GM18861 (cell line): ENCODE measurements around the gene PTPRD.
"Not testable (repeated sequence)": the region's sequence is repeated elsewhere in the genome, so short reads cannot be mapped to it uniquely, and the experiment has no call there.

Experiments used
- ATAC-seq: cut with Tn5 transposase; IDR thresholded peaks from one replicate; pipeline ENCODE4 v1.9.1; 2021; ENCODE audit not compliant: unreplicated experiment

The PTPRD gene

DNA sequence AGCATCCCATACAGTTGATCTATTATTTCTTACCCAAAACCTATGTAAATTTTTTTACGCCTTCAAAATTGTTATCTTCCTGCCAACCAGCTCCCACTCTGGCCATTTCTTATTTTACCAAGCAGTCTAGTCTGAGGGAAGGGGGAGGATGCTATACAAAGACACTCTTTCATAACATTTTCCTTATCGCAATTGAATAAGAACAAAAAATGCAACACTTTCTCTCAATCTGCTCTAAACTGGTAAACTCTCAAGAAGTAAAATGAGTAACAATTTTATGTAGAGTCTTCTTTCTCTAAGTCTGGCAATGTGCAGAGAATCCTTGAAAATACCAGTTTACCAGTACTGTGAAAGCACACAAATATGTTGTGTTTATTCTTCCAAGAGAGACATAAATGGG lies 1216.3 kb downstream of the PTPRD start:
- no peak for ATAC-seq

DNA sequence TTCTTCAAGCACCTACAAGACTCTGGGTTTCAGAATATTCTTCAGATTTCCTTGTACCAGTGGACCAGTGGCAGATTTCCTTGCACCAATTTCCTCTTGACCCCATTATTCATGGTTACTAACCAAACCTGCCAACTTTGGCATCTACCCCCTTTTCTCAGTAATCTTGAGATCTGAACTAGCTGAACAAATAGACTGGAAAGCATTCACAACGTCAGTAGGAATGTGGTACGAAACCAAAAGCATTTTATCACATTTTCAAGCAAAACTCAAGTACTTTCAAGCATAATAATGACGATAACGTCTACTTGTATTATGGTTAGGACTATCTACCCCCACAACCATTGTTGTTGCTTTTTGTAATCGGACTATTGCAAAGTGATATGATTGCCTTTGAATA lies 1217.3 kb downstream of the PTPRD start:
- no peak for ATAC-seq

DNA sequence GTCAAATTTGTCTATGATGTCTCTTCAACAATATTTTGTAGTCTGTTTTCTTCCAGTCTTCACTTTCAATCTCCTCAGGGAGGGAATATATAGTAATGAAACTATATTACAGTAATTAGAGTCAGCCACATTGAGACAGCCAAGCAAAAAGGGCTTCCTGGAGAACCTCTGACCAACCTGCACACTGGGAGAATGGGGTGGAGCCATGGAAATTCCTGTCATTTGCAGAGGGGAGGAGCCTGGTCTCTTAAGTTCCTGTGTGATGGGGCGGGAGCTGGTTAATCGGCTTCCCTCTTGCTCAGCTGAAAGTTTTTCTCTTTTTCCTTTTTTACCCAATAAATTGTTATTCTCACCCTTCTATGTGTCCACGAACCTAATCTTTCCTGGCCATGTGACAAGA lies 1220.0 kb downstream of the PTPRD start:
- ATAC-seq: no peak

DNA sequence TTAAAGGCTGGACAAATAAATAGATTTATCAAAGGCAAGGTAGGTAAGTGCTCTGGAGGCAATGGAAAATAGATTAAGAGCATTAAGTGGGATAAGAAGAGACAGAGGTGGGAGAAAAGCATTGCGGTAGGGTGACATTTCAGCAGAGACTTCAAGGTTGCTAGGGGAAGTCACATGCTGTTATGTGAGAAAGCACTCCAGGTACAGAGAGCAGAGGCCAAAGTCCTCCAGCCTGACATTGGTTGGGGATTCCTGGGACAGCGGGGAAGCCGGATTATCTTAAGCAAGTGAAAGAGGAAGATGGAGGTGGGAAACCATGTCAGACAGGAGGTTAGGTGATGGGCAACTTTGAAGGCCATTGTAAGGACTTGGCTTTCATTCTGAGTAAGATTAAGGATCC lies 1222.9 kb downstream of the PTPRD start:
- ATAC-seq: no peak

DNA sequence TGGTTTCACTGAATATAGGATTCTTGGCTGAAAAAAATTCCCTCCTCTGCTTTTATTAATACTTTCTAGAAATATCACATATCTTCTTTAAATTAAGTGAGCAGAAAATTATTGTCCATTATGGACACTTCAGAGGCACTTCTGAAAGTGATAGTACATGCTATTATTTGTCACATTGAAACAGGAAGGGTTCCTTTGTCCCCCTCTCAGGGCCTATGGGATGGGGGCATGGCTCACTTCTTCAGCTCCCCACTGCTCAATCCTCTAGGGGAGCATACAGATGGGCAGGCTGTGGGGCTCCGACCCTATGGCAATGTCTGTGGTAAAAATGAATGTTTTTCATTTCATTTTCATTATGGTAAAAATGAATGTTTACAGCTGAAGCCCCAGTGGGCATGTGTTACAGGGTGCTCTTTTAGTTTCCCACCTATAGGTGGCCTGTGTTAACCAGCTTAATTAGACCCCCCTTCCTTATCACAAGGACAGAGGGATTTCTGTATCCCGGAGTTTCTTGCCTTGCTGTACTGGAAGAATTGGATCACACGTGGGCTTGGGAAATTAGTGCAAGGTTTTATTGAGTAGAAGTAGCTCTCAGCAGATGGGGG lies 1225.2 kb downstream of the PTPRD start:
- ATAC-seq: peak; percentile 68

DNA sequence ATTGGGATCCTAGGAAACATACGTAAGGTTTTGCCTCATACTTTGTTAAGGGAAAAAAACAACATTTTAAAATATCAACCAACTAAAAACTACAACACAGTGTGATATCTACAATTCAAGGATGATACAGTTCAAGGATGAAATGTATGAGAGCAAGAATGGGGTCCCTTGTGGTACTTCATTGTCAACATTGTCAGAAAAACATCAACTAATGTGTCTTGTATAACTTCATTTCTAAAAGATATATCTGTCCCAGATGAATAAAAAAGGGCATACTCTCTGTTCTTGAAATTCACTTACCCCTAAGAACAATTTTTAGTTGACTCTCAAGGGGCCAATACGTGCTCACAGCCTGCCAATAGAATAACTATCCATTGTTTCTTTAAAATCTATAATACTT lies 1250.5 kb downstream of the PTPRD start:
- ATAC-seq: no peak

DNA sequence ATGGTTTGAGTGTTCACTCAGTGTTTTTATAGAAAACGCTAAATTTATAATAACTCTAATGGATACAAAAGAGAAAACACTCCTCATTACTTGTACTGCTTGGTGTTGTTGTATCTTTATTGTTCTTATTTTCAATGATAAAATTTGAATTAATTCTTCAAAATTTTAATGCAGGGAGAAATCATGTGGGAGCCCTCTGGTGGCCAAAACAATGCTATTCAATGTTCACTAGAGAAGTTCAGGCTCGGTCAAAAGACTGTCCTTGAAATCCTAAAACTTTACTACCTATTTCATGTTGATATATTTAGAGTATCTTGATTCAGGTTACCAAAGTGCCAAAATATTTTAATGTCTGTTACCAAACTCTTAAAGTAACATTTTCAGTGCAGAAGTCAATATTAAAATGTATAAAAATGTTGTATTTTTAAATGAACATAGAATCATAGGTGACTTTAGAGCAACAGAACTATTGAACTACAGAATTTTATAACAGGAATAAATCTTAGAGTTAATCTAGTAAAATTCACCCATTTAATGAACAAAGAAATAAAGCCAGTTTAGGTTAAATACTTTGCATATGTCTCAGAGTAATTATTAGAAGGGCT lies 1259.8 kb downstream of the PTPRD start:
- ATAC-seq: peak; percentile 48

DNA sequence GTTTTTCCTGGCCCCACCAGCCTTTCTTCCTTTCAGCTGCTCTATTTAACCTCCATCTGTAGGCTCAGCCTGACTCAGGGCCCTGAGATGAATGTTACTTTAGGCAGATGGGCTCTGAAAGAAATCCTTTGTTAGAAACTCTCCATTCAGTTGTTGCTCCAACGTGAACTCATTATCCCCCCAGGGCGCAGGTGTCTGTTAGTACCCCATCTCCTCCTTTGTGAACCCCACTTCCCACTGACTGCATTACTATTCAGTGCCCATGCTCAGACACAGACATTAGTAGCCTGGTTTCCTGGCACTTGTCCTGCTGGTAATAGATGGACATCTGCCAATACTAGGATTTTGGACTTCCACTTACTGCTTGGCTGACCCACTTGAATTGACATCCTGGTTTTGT lies 1271.6 kb downstream of the PTPRD start:
- ATAC-seq: no peak

DNA sequence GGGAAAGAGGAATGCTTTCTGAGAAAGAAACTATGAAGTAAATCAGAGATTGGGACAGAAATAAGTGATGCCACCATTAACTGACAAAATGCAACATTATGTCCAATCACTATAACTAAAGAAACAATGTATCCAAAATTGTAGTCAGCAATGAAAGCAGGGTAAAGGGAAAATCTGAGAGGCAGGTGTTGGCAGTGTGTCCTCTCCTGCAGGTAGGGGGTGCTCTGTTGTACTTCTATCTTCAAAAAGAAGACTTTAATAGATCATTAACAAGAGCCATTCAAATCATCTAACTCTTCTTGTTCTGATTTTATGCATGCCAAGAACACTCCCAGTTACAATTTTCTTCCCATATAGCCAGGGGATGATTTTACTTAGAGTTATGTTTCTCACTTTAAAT lies 1275.7 kb downstream of the PTPRD start:
- no peak for ATAC-seq

DNA sequence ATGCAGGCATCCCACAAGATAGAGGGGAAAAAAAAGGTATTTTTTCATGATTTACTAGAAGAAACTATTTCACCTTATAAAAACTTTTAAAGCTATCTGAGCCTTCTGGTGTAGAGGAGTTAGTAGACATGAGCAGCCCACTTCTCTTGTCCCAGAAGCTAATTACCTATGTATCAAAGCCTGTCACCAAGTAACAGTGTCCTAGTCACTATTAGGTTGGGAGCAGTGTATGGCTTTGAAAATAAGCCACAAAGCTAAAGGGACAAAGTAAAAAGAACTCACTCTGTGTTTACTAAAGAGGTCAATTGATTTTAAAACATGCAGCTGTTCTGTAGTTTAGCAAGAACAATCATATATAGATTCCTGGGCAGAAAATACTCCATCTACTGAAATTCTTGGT lies 1286.1 kb downstream of the PTPRD start:
- no peak for ATAC-seq

DNA sequence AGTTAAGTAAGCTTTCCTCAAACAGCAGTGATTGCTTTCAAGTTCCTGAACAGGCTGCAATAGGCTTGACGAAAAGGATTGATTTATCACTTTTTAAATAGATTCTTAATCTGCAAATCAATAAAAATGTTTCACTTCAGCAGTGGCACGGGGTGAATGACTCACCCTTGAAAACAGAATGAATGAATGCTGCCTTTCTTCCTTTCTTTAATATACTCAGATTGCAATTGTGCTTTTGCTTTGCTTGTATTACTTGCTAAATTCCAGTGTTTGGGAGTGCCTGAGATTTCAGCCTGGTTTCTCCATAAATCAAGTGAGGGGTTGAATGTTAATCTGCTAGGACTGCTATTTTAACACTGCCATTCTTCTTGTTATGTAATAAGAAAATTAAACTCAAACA lies 1293.8 kb downstream of the PTPRD start:
- no peak for ATAC-seq

DNA sequence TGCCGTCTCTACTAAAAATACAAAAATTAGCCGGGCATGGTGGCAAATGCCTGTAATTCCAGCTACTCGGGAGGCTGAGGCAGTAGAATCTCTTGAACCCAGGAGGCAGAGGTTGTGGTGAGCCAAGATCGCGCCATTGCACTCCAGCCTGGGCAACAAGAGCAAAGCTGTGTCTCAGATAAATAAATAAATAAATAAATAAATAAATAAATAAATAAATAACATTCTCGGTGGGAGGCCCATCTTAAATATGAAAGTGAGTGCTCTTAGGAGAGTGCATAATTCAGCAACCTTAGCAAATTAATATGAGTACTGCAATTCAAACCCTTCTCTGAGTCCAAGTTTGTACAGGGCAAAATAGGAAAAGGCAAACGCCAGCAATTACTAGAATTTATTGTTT lies 1302.1 kb downstream of the PTPRD start:
- ATAC-seq: not testable (repeated sequence)

DNA sequence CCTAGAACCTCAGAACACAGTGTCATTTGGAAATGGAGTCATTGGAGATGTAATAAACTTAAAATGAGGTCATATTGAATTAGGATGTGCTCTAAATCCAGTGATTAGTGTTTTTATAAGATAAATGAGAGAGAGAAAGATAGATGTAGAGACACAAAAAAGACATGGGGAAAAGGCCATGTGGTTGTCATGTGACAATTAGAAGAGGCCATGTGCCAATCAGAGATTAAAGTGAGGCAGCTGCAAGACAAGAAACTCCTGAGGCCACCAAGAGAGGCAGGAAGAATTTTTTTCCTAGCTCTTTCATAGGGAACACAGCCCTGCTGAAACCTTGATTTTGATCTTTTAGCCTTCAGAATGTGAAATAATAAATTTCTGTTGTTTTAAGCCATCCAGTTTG lies 1307.2 kb downstream of the PTPRD start:
- ATAC-seq: no peak

DNA sequence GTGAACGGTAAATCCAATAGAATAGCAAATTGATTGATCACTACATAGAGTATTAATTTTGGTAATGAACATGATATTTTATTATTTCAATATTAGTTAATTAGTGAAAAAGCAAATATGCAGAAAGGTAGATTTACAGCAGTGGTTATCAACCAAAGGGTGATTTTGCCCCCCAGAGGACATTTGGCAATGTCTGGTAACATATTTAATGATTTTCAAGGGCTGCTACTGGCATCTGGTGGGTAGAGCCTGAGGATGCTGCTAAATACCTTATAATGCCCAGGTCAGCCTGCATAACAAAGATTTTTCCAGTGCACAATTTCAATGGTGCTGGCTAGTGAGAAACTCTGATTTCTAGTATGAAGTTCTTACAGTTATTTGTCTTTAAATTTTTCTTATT lies 1313.7 kb downstream of the PTPRD start:
- no peak for ATAC-seq

DNA sequence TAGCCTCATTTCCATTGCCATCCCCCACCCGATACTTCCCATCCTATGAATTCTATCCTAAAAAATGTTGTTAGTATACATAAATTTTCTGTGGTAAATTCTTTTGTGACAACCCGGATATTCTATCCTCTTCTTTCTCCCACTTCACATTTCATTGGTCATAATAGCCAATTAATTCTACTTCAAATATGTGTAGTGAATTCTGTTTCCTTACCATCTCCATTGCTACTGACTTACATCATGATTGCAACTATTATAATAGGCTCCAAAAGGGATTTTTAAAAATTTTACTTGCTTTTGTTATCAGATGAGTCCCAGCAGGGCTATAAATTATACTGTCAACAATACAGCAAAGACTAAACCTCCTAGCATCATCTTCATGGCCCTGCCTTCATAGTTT lies 1326.8 kb downstream of the PTPRD start:
- ATAC-seq: no peak

DNA sequence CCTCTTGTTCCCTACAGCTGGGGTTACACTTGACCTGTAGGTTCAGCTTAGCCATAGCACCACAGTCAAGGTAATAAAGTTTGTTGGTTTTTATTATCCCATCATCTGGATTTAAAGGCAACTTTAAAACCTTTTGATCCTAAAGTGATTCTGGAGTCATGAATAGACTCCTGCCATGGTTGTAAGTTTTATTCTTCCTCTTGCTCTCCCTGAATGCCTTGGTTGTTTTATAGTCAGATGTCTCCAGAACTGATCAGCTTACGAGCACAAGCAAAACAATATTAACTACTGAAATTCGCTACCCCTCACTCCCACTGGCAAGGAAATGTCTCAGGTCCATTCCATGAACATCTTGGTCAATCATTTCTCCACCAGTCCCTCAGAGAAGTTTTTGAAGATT lies 1328.6 kb downstream of the PTPRD start:
- no peak for ATAC-seq

DNA sequence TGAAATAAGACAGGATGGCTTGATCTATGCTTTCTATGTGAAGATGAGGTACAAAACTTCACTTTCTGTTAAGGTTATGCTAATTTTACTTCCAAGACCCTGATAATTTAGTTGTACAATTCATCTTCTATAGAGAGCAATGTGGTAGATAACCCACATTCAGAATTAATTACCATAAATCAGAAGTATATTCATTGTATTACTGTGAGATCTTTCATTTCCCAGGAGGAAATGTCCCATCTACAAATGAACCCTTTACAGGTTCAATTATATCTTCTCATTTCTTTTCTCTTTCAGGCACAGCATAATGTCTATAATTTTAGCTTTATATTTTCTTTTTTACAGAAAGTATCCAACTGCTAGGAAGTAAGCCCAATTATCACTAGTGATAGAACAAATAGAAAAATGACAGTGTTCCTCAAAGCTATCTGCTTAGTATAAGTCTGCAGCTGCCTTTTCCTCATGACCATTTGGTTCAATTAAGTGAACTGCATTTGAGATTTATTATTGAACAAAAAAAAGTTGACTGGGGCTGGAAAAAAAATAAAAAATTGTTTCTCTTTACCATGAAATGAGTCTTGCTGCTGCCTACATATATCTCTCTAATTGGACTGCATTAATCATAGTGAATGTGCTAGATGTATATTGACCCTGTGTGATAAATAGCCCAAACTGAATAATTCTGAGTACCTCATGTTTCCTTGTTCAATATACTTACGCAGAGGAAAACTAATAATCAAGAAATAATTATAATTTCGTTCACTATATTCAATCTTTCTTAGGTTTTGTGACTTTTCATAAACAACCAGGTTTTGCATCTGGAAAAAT lies 1329.4 kb downstream of the PTPRD start:
- ATAC-seq: no peak

DNA sequence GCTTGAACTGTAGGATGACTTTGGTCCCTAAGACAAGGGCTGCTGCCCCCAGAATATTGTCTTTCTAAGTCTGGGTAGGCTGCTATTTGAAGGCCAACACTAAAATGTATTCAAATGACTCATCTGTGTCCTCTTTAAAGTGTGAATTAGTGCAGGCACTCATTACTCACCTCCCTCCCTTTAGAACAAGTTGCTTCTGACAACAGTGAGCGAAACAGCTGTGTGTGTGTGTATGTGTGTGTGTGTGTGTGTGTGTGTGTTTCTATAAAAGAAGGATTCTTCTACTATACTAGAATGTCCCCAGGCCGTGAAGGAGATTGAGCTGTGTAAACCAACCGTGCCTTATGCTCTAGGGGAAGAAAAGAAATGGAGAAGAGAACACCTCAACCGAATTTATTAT lies 1337.2 kb downstream of the PTPRD start:
- no peak for ATAC-seq

DNA sequence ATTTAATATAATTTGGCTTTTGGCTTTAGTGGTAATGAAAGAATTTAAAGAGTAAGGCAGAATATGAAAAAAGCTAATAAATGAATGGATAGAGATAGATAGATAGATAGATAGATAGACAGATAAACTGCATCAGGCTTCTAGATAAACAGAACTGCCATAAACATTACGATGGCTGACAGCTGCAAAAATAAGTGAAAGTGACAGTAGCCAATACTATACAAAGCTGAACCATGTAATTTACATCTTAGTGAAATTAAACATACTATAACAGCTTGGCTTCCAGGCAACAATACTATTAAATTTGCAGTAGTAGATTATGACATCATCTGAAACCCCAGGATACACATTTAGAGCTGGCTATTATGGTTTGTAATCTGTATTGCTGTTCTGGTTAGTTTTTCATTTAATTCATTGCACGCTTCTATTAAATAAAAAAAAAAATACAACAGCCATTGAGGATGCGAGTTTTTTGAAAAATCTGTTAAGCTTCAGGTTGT lies 1354.8 kb downstream of the PTPRD start:
- ATAC-seq: no peak

DNA sequence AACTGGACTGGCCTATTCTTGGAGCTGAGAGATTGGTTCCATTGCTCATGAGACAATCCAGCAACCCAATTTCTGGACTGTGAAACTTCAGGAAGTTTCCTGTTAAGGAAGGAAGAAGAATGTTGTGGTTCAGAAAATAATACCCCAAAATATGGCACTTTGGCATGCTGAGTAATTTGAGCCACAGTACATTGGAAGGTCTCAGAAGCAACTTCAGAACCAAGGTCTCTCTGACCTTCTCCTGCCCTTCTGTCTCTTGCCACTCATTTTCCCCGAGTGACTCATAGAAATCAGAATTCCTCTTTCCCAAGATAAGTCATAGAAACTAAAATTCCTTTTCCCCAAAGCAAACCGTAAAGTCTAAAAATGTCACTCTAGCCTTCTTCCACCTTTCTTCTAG lies 1366.1 kb downstream of the PTPRD start:
- ATAC-seq: no peak

DNA sequence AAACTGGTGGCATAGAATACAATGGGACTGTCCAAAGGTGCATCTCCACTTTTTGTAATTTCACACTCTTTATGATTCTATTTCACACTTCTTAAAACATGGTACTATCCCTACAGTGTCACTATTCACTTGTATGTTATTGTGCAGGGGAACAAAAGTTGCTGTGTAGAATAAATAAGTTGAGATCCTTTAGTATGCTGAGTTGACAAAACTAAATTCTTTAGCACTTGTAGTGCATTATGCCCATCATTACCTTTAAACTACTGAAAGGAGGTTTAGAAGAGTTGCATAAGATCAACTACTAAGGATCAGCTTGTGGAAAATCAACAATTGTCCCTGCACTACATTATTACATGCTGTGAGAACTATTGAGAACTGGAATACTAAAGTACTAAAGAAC lies 1380.9 kb downstream of the PTPRD start:
- no peak for ATAC-seq

DNA sequence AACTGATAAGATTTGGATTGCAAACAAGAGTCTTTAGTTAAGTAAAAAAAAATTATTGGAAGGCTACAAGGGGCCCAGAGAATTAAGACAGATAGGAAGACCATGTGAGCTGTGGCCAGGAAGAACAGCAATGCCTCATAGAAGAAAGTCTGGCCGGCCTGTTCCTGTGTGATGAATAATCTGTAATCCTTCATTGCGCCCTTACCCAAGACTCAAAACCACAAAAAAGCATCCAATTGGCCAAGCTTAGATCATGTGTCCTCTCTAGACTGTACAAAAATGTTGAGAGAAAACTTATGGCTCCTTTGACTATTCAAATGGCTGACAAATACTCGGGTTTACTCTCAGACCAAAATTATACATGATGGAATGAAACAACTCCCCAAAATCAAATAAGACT lies 1383.5 kb downstream of the PTPRD start:
- no peak for ATAC-seq
